NCI-H2227 treated with DMSO at 0.1 percent for 48 hours (cell line): ENCODE results near the gene NTPCR.
"Not testable (repeated sequence)": the region's sequence is repeated elsewhere in the genome, so short reads cannot be mapped to it uniquely, and the experiment has no call there.

Source experiments
- DNase-seq: peaks from one replicate; lab custom pipeline; 2025; lab: John Stamatoyannopoulos, UW

The NTPCR gene

GRCh38 chr1:232927166-232927565, 23.2 kb upstream of the NTPCR start:
- not testable (repeated sequence) for DNase-seq

GRCh38 chr1:232927830-232928505, 22.4 kb upstream of the NTPCR start:
- DNase-seq = no peak

- no peak for DNase-seq
These were observed 17.7 kb upstream of the NTPCR start for GRCh38 chr1:232932486-232933425.

- no peak for DNase-seq
These were observed 13.5 kb upstream of the NTPCR start for GRCh38 chr1:232936941-232937340.

- no peak for DNase-seq
These were observed 12.6 kb upstream of the NTPCR start for GRCh38 chr1:232937741-232938375.

GRCh38 chr1:232938926-232939325, 11.5 kb upstream of the NTPCR start:
- no peak for DNase-seq

GRCh38 chr1:232939748-232940147, 10.7 kb upstream of the NTPCR start:
- no peak for DNase-seq

GRCh38 chr1:232940262-232940661, 10.1 kb upstream of the NTPCR start:
- DNase-seq = no peak

- no peak for DNase-seq
These were observed 7.8 kb upstream of the NTPCR start for GRCh38 chr1:232942413-232943294.

GRCh38 chr1:232943679-232944252, 6.6 kb upstream of the NTPCR start:
- DNase-seq = no peak

- DNase-seq = no peak
These were observed 6.1 kb upstream of the NTPCR start for GRCh38 chr1:232944347-232944746.

GRCh38 chr1:232949636-232950196, 695 bp upstream of the NTPCR start:
- no peak for DNase-seq

- DNase-seq = peak; percentile 31
These were observed 769 bp downstream of the NTPCR start for GRCh38 chr1:232951180-232951579.

GRCh38 chr1:232951605-232952004, 1.2 kb downstream of the NTPCR start:
- no peak for DNase-seq

- peak; percentile 7 for DNase-seq
These were observed 2.4 kb downstream of the NTPCR start for GRCh38 chr1:232952514-232953499.

GRCh38 chr1:232954594-232955365, 4.4 kb downstream of the NTPCR start:
- no peak for DNase-seq

GRCh38 chr1:232956081-232956480, 5.7 kb downstream of the NTPCR start:
- DNase-seq = no peak

GRCh38 chr1:232958067-232958466, 7.7 kb downstream of the NTPCR start:
- DNase-seq = no peak
